Measurements from ENCODE around the gene FAM163B.

Gene FAM163B

DNA sequence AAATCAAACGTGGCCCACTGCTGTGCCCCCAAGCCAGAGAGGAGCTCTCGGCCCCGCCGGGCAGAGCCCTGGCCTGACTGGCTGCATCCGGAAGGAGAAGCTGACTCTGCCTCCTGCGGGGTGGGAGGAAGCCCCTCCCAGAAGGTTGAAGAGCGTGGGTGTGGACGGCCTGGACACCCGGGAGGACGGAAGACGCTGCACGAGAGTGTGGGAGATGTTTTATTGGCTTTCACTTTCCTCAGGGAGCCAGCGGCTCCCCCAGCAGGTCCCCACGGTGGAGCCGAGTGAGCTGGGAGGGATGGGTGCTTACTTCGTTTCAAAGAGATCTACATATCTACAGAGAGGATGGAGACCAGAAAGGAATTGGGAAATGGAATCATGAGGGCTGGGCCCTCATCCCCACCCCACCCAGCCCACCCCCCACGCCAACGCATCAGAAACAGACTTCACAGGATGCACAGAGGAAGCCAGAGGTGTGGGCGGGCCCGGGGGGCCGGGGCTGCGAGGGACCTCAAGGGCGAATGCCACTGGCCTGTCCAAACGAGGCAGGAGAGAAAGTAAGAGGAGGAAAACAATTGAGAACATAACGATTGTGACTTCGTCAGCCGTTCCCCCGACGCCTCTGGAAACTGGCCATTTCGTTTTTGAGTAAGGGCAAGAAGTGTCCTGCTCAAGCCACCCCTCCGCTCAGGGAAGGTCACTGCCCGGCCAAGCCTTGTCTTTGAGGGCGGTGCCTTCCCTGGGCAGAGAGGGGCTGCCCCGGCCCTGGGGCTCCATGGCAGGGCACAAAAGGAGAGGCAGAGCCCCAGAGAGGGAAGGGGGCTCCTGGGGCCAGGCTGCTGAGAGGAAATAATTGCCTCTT lies 32.1 kb downstream of the FAM163B start:
- H3K9me3 ChIP-seq (ENCODE audit: control insufficient read depth in 2 of 2, low read length in 2 of 2), result no peaks in the 10 kb centered on the region
- H3K4me3 ChIP-seq (ENCODE audit: low read length in 2 of 2), result no peak overlapping the region
- H3K27me3 ChIP-seq (ENCODE audit: control insufficient read depth in 2 of 2, insufficient read depth in 2 of 2, low read length in 2 of 2), result no peaks in the 10 kb centered on the region
- H3K36me3 ChIP-seq (ENCODE audit: control insufficient read depth in 2 of 2, insufficient read depth in 2 of 2, low read length in 2 of 2), result no peaks in the 10 kb centered on the region
- H3K9ac ChIP-seq (ENCODE audit: low read depth in 1 of 2, low read length in 2 of 2), result no peak overlapping the region
- H3K4me1 ChIP-seq (ENCODE audit: control insufficient read depth in 2 of 2, insufficient read depth in 2 of 2, low read length in 2 of 2), result no peaks in the 10 kb centered on the region
- H3K27ac ChIP-seq (ENCODE audit: low read depth in 2 of 2, low read length in 2 of 2), result no peak overlapping the region

DNA sequence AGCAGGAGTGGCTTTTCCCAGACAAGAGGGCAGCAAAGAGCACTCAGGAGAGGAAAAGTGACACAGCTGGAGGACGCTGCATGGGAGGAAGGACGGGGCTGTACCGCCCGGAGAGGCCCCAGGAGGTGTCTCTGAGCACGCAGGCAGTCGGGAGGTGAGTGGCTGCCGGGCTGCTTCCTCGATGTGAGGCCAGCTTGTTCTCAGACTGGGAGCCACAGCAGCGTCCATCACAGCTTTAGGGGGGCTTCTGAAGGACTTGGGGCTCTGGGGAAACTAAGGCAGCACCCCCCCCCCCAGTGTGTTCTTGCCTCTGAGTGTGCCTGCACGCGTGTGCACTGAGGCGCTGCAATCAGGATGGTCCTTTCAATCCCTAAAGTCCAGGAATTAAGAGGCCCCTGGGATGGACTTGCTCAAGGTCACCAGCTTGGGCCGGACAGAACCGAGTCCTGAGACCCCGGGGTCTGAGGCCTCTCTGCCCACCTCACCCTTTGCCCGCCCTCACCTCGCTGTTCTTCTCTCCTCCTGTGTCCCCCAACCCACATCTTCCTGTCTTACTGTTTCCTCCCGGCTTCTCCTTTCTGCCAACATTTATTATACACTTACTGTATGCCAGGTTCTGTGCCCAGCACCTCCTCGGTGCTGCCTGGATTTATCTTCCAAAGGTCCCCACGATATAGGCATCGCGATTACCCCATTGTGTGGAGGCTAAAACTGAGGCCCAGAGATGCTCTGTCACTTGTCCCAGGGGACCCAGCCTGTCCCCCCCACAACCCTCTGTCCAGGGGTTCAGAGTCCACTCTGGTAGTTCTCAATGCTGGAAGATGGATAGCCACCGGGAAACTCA lies 32.9 kb downstream of the FAM163B start:
- Histone ChIP-seq H3K36me3 (ENCODE audit: control insufficient read depth in 2 of 2, insufficient read depth in 2 of 2, low read length in 2 of 2) (no peaks in the 10 kb centered on the region), H3K27ac (ENCODE audit: low read depth in 2 of 2, low read length in 2 of 2) (no peak overlapping the region), H3K4me1 (ENCODE audit: control insufficient read depth in 2 of 2, insufficient read depth in 2 of 2, low read length in 2 of 2) (no peaks in the 10 kb centered on the region), H3K9me3 (ENCODE audit: control insufficient read depth in 2 of 2, low read length in 2 of 2) (no peaks in the 10 kb centered on the region), H3K9ac (ENCODE audit: low read depth in 1 of 2, low read length in 2 of 2) (no peak overlapping the region), H3K4me3 (ENCODE audit: low read length in 2 of 2) (no peak overlapping the region), H3K27me3 (ENCODE audit: control insufficient read depth in 2 of 2, insufficient read depth in 2 of 2, low read length in 2 of 2) (no peaks in the 10 kb centered on the region)

DNA sequence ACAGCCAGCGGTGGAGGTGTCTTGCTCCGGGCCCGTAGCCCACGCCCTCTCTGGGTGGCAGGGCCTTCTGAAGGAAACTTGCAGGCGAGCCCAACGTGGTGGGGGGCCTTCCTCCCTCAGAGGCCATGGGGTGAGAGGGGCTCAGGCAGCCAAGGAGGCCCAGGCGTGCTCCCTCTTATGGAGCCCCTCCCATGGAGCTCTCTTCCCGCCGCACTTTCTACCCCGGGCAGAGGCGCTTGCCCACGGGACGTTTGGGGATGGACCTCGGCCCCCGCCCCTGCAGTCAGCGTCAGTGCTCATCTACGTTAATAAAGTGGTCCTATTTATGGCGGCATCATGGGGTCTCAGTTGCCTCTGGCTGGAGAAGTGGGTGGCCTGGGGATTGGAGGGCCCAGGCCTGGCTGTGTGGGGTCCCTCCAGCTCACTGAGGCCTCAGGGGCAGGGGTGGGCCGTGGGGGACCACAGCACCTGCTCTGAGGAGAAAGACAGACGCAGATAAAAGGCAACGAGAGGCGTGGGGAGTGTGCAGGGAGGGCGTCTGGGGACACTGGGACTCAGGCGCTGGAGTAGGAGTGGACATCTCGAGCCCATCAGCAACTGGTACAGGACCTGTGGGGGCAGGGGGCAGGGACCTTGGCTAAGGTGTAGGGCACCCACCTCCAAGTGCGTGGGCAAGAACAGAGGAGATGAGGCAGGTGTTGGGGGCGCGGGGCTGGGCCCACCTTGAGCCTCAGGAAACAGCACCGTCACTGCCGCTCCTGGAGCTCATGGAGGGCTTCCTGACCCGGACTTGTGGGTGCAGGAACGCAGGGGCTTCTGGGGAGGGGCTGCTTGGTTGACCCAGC lies 33.8 kb downstream of the FAM163B start:
- no peaks in the 10 kb centered on the region for H3K27me3 ChIP-seq (ENCODE audit: control insufficient read depth in 2 of 2, insufficient read depth in 2 of 2, low read length in 2 of 2)
- no peak overlapping the region for H3K9ac ChIP-seq (ENCODE audit: low read depth in 1 of 2, low read length in 2 of 2)
- H3K27ac ChIP-seq (ENCODE audit: low read depth in 2 of 2, low read length in 2 of 2), result no peak overlapping the region
- H3K36me3 ChIP-seq (ENCODE audit: control insufficient read depth in 2 of 2, insufficient read depth in 2 of 2, low read length in 2 of 2), result no peaks in the 10 kb centered on the region
- H3K4me3 ChIP-seq (ENCODE audit: low read length in 2 of 2), result no peak overlapping the region
- H3K4me1 ChIP-seq (ENCODE audit: control insufficient read depth in 2 of 2, insufficient read depth in 2 of 2, low read length in 2 of 2), result no peaks in the 10 kb centered on the region
- H3K9me3 ChIP-seq (ENCODE audit: control insufficient read depth in 2 of 2, low read length in 2 of 2), result no peaks in the 10 kb centered on the region

DNA sequence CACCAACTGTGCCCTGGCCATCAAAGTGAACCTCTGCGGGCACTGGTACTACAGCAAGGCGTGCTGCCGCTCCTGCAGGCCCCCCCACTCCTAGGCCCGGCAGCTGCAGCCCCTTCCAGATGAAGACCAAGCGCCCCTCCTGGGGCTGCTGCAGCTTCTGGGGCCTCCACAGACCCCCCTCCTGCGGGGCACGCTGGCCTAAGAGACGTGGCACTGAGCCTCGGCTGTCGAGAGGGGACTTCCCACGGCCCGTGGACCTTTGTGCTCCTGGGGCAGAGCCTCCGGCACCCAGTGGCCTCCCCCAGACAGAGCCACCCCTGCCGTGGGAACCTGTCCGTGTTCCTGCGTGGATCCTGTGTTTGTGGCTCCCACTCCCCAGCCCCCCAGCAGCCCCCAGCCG lies 34.4 kb downstream of the FAM163B start:
- Histone ChIP-seq H3K36me3 (ENCODE audit: control insufficient read depth in 2 of 2, insufficient read depth in 2 of 2, low read length in 2 of 2) (no peaks in the 10 kb centered on the region), H3K9me3 (ENCODE audit: control insufficient read depth in 2 of 2, low read length in 2 of 2) (no peaks in the 10 kb centered on the region), H3K27me3 (ENCODE audit: control insufficient read depth in 2 of 2, insufficient read depth in 2 of 2, low read length in 2 of 2) (no peaks in the 10 kb centered on the region), H3K27ac (ENCODE audit: low read depth in 2 of 2, low read length in 2 of 2) (no peak overlapping the region), H3K4me1 (ENCODE audit: control insufficient read depth in 2 of 2, insufficient read depth in 2 of 2, low read length in 2 of 2) (no peaks in the 10 kb centered on the region), H3K9ac (ENCODE audit: low read depth in 1 of 2, low read length in 2 of 2) (no peak overlapping the region), H3K4me3 (ENCODE audit: low read length in 2 of 2) (no peak overlapping the region)

DNA sequence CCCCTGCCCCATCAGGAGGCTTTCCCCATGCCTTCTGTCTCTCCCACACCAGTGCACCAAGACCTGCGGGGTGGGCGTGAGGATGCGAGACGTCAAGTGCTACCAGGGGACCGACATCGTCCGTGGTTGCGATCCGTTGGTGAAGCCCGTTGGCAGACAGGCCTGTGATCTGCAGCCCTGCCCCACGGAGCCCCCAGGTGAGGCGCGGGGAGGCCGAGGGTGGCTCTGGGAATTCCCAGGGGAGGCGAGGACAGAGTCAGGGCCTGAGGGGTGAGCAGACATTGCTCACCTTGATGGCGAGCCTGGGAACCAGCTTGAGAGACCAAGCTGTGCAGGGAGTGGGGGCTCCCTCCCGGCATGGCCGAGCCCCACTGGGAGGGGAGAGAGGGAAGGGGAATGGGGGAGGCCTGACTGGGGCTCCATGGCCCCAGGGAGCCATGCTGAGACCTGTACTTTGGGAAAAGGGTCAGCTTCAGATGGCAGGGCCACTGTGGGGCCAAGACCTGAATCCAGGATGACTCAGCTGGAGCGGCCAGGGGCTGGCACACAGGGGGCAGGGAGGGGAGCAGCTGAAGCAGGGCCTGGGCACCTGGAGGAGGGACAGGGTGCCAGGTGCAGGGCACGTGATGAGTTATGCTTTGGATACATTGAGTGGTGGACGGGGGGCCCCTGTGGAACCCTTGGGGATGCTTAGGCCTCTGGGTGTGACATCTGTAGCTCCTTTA lies 35.2 kb downstream of the FAM163B start:
- no peaks in the 10 kb centered on the region for H3K27me3 ChIP-seq (ENCODE audit: control insufficient read depth in 2 of 2, insufficient read depth in 2 of 2, low read length in 2 of 2)
- H3K4me1 ChIP-seq (ENCODE audit: control insufficient read depth in 2 of 2, insufficient read depth in 2 of 2, low read length in 2 of 2), result no peaks in the 10 kb centered on the region
- no peak overlapping the region for H3K9ac ChIP-seq (ENCODE audit: low read depth in 1 of 2, low read length in 2 of 2)
- H3K36me3 ChIP-seq (ENCODE audit: control insufficient read depth in 2 of 2, insufficient read depth in 2 of 2, low read length in 2 of 2), result no peaks in the 10 kb centered on the region
- no peak overlapping the region for H3K4me3 ChIP-seq (ENCODE audit: low read length in 2 of 2)
- no peaks in the 10 kb centered on the region for H3K9me3 ChIP-seq (ENCODE audit: control insufficient read depth in 2 of 2, low read length in 2 of 2)
- H3K27ac ChIP-seq (ENCODE audit: low read depth in 2 of 2, low read length in 2 of 2), result no peak overlapping the region

DNA sequence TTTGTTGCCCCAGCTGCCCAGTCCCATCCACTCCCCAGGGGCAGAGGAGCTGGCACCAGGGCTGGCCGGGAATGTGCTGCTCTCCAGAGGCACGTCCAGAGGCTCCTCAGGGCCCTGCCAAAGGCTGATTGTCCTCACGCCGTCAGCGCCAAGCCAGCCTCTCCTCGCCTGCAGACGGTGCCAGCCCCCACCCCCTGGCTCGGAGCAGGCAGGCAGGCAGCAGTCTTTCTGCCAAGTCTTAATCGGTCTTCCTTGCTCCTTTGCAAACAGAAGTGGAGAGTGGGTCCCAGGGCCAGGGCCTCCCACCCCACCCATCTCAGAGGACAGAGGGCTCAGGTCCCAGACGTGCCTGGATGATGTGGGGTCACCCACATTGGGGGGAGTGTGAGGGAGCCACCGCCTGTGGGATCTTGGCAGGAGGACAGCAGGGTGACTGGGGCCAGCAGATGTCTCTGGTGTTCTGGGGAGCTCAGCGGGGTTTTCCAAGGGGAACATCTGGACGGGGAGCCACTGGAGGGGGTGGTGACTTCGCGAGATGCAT lies 36.3 kb downstream of the FAM163B start:
- H3K4me1 ChIP-seq (ENCODE audit: control insufficient read depth in 2 of 2, insufficient read depth in 2 of 2, low read length in 2 of 2), result no peaks in the 10 kb centered on the region
- H3K4me3 ChIP-seq (ENCODE audit: low read length in 2 of 2), result no peak overlapping the region
- no peaks in the 10 kb centered on the region for H3K9me3 ChIP-seq (ENCODE audit: control insufficient read depth in 2 of 2, low read length in 2 of 2)
- H3K36me3 ChIP-seq (ENCODE audit: control insufficient read depth in 2 of 2, insufficient read depth in 2 of 2, low read length in 2 of 2), result no peaks in the 10 kb centered on the region
- H3K27me3 ChIP-seq (ENCODE audit: control insufficient read depth in 2 of 2, insufficient read depth in 2 of 2, low read length in 2 of 2), result no peaks in the 10 kb centered on the region
- no peak overlapping the region for H3K9ac ChIP-seq (ENCODE audit: low read depth in 1 of 2, low read length in 2 of 2)
- H3K27ac ChIP-seq (ENCODE audit: low read depth in 2 of 2, low read length in 2 of 2), result no peak overlapping the region

DNA sequence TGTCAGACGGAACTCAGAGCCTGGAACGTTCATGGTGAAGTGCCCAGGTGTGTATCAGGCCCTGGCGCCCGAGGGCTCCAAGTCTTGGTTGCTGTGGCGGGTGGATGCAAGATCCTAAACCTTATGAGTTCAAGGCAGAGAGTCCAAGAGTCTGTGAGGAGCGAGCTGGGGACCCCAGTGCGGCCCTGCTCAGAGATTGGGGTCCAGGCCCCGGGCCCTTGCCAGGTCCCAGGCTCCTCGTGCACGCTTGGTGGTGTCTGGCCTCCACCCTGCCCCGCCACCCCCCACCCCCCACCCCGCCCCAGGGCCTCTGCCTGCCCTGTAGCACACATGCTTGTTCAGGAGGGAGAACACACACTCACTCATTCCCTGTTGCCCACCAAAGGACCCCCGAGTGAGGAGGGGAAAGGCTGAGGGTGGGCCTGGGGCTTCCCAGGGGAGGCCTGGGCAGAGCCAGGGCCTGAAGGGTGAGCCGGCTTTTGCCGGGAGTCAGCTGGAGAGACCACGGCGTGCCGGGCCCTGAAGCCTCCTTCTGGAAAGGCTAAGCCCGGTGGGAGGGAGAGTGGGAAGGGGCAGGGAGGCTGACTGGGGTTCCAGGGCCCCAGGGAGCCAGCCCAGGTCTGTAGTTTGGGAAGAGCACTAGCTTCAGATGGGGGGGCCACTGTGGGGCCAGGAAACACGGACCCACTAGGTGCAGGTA lies 37.1 kb downstream of the FAM163B start:
- Histone ChIP-seq H3K36me3 (ENCODE audit: control insufficient read depth in 2 of 2, insufficient read depth in 2 of 2, low read length in 2 of 2) (no peaks in the 10 kb centered on the region), H3K9me3 (ENCODE audit: control insufficient read depth in 2 of 2, low read length in 2 of 2) (no peaks in the 10 kb centered on the region), H3K4me1 (ENCODE audit: control insufficient read depth in 2 of 2, insufficient read depth in 2 of 2, low read length in 2 of 2) (no peaks in the 10 kb centered on the region), H3K27me3 (ENCODE audit: control insufficient read depth in 2 of 2, insufficient read depth in 2 of 2, low read length in 2 of 2) (no peaks in the 10 kb centered on the region), H3K27ac (ENCODE audit: low read depth in 2 of 2, low read length in 2 of 2) (no peak overlapping the region), H3K9ac (ENCODE audit: low read depth in 1 of 2, low read length in 2 of 2) (no peak overlapping the region), H3K4me3 (ENCODE audit: low read length in 2 of 2) (no peak overlapping the region)

DNA sequence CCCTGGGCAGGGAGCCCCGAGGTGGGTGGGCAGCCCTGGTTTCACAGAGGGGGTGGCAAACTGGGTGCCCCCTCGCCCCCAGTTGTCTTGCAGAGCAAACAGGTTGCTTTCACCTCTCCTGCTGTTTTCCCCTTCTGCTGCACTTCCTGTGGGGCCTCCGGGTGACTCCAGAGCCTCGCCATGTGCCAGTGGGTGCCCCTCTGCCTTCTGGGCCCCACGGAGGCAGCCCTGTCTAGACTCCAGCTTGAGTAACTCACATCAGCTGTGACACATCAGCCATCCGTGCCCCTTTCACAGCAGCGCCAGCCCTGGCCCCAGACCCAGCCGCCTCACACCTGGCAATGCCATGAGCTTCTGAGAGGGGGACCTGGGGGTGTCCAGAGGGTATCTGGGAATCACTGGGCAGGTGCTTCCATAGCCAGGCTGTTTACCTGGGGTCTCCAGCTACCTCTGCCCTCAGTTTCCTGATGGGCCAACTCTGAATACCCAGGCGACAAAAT lies 37.7 kb downstream of the FAM163B start:
- no peak overlapping the region for H3K4me3 ChIP-seq (ENCODE audit: low read length in 2 of 2)
- no peaks in the 10 kb centered on the region for H3K9me3 ChIP-seq (ENCODE audit: control insufficient read depth in 2 of 2, low read length in 2 of 2)
- no peaks in the 10 kb centered on the region for H3K36me3 ChIP-seq (ENCODE audit: control insufficient read depth in 2 of 2, insufficient read depth in 2 of 2, low read length in 2 of 2)
- no peaks in the 10 kb centered on the region for H3K27me3 ChIP-seq (ENCODE audit: control insufficient read depth in 2 of 2, insufficient read depth in 2 of 2, low read length in 2 of 2)
- no peak overlapping the region for H3K27ac ChIP-seq (ENCODE audit: low read depth in 2 of 2, low read length in 2 of 2)
- no peak overlapping the region for H3K9ac ChIP-seq (ENCODE audit: low read depth in 1 of 2, low read length in 2 of 2)
- H3K4me1 ChIP-seq (ENCODE audit: control insufficient read depth in 2 of 2, insufficient read depth in 2 of 2, low read length in 2 of 2), result no peaks in the 10 kb centered on the region

DNA sequence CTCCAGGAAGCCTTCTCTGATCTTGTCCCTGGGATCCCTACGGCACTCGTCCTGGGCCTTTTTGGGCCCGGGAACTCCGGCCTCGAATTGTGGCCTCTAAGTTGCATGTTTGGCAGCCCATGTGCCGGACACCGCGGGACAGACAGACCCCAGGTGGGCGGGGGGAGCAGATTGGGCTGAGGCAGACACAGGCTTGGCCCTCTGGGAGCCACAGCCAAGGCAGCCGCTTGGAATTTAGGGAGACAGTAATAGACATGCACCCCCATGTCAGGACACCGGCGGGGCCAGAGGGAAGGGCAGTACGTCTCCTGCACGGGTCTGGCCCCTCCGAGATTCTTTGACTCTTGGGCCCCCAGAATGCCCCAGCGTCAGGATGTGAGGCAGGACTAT lies 38.5 kb downstream of the FAM163B start:
- no peak overlapping the region for H3K27ac ChIP-seq (ENCODE audit: low read depth in 2 of 2, low read length in 2 of 2)
- H3K9ac ChIP-seq (ENCODE audit: low read depth in 1 of 2, low read length in 2 of 2), result no peak overlapping the region
- no peak overlapping the region for H3K4me3 ChIP-seq (ENCODE audit: low read length in 2 of 2)
- H3K27me3 ChIP-seq (ENCODE audit: control insufficient read depth in 2 of 2, insufficient read depth in 2 of 2, low read length in 2 of 2), result no peaks in the 10 kb centered on the region
- H3K4me1 ChIP-seq (ENCODE audit: control insufficient read depth in 2 of 2, insufficient read depth in 2 of 2, low read length in 2 of 2), result no peaks in the 10 kb centered on the region
- H3K9me3 ChIP-seq (ENCODE audit: control insufficient read depth in 2 of 2, low read length in 2 of 2), result no peaks in the 10 kb centered on the region
- no peaks in the 10 kb centered on the region for H3K36me3 ChIP-seq (ENCODE audit: control insufficient read depth in 2 of 2, insufficient read depth in 2 of 2, low read length in 2 of 2)
